Hair follicular keratinocyte (primary cell): Measurements from ENCODE around the gene NPAS1. TPM values are rescaled to one million over a fixed set of nuclear protein-coding genes. Genes with fewer than 3 reads are reported as not detected.

Experiments
- total RNA-seq: library from RNA; depleted of rRNA; stranded (reverse); fragments of >200 nt; gene quantifications from 2 replicates; pipeline ENCODE4 v1.2.3, GENCODE V29; 2015

The NPAS1 gene, protein sequence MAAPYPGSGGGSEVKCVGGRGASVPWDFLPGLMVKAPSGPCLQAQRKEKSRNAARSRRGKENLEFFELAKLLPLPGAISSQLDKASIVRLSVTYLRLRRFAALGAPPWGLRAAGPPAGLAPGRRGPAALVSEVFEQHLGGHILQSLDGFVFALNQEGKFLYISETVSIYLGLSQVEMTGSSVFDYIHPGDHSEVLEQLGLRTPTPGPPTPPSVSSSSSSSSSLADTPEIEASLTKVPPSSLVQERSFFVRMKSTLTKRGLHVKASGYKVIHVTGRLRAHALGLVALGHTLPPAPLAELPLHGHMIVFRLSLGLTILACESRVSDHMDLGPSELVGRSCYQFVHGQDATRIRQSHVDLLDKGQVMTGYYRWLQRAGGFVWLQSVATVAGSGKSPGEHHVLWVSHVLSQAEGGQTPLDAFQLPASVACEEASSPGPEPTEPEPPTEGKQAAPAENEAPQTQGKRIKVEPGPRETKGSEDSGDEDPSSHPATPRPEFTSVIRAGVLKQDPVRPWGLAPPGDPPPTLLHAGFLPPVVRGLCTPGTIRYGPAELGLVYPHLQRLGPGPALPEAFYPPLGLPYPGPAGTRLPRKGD
- total RNA-seq, result 0.46 TPM in 1 of 2 replicates, not detected in the other

GRCh38 chr19:47019431-47020041 is at the start of gene NPAS1:
Gene NPAS1, plus strand, starts transcription at chr19:47019837. Its CDS starts 1,211 bp downstream, at chr19:47021048.

Other genes starting within 250 kb of the NPAS1 start
- 294 and 297 TPM in 2 replicates for gene SLC1A5, start 231.2 kb upstream of the NPAS1 start, total RNA-seq
- 241 and 373 TPM in 2 replicates for gene AP2S1, start 169.0 kb upstream of the NPAS1 start, total RNA-seq
- 19.5 and 24.4 TPM in 2 replicates for gene ARHGAP35, start 158.8 kb upstream of the NPAS1 start, total RNA-seq
- gene TMEM160, start 28.8 kb downstream of the NPAS1 start, total RNA-seq, result 48.2 and 80.9 TPM in 2 replicates
- gene ZC3H4, start 93.9 kb downstream of the NPAS1 start, total RNA-seq, result 14.3 and 16.3 TPM in 2 replicates
- 61.0 and 119 TPM in 2 replicates for gene SAE1, start 111.0 kb downstream of the NPAS1 start, total RNA-seq
- 3.8 and 12.5 TPM in 2 replicates for gene BBC3, start 211.4 kb downstream of the NPAS1 start, total RNA-seq
- gene CCDC9, start 236.7 kb downstream of the NPAS1 start, total RNA-seq, result 11.9 and 12.0 TPM in 2 replicates